ENCODE measurements around the gene MEG3. TPM values are rescaled to one million over a fixed set of nuclear protein-coding genes. Genes with fewer than 3 reads are reported as not detected.

The MEG3 gene
- total and polyA plus RNA-seq, 2 of the 4 experiments (the other 2 are of a cell fraction): 31.5 to 556 TPM

- Histone ChIP-seq H3K9me3 (ENCODE audit: control insufficient read depth, insufficient read depth, low read length) (no peaks in the 10 kb centered on the region), H3K9me1 (ENCODE audit: insufficient read depth, low read length) (peaks cover 3% of the 10 kb centered on the region; the same call in 1 of the 2 replicates), H3K27ac (ENCODE audit: insufficient read depth, low read length) (no peak overlapping the region), H2BK20ac (ENCODE audit: low read depth, low read length) (no peak overlapping the region), H3K4me2 (ENCODE audit: low read depth, low read length) (no peak overlapping the region), H2AK9ac (replicated peaks; ENCODE audit: low read depth, low read length, poor library complexity) (no peak overlapping the region), H3K56ac (ENCODE audit: extremely low read depth, insufficient read depth, low read length) (no peak overlapping the region), H2AK5ac (ENCODE audit: low read depth, low read length) (no peak overlapping the region), H3K23ac (ENCODE audit: low read depth, low read length) (0 out of 2 replicates have a peak overlapping the region, but pooled peaks have one; percentile 42), H3K4me3 (ENCODE audit: insufficient read depth, low read depth, low read length) (no peak overlapping the region), H3K79me1 (ENCODE audit: low read depth in 1 of 2, low read length in 2 of 2) (peaks cover 11 to 53% of the 10 kb centered on the region in 2 experiments), H2BK15ac (ENCODE audit: low read depth, low read length) (no peak overlapping the region), H2BK5ac (ENCODE audit: low read depth, low read length, poor library complexity, severe bottlenecking) (no peak overlapping the region), H2BK120ac (ENCODE audit: low read depth, low read length) (no peak overlapping the region), H3K4ac (ENCODE audit: low read depth, low read length) (no peak overlapping the region), H3K4me1 (ENCODE audit: control insufficient read depth, insufficient read depth, low read length) (peaks cover 23% of the 10 kb centered on the region), H3K9ac (ENCODE audit: low read depth, low read length) (no peak overlapping the region), H4K20me1 (ENCODE audit: insufficient read depth, low read length) (peaks cover 100% of the 10 kb centered on the region), H3K27me3 (ENCODE audit: control insufficient read depth, insufficient read depth, low read length) (no peaks in the 10 kb centered on the region), H3K36me3 (ENCODE audit: control insufficient read depth, insufficient read depth, low read length) (peaks cover 74% of the 10 kb centered on the region), H3K18ac (ENCODE audit: low read depth, low read length) (no peak overlapping the region), H4K5ac (ENCODE audit: low read depth, low read length) (no peak overlapping the region), H4K8ac (ENCODE audit: low read depth in 2 of 2, low read length in 2 of 2) (no peak overlapping the region), H2AFZ (replicated peaks; ENCODE audit: low read length, poor library complexity) (no peak overlapping the region), H4K91ac (ENCODE audit: insufficient read depth, low read depth, low read length) (no peak overlapping the region), H3K14ac (replicated peaks; ENCODE audit: low read depth, low read length) (no peak overlapping the region)
- 86% methylated on average over 3 of the region's 14 CpGs; no CpG with 5 or more reads in 1 of the 2 experiments for WGBS, 2 experiments (ENCODE audit: extremely low coverage in 2 of 2, insufficient read length in 1 of 2)
- DNase-seq (peak; percentile 52), ATAC-seq (ENCODE audit: low read depth) (no peak)
- ChIA-PET POLR2A (ENCODE audit: unreplicated experiment) (no interaction called here), CTCF (no interaction called here)
- dilution Hi-C loops (cut with HindIII; ENCODE audit: low sequenced_read_pairs, unreplicated experiment) (no loop called here), intact Hi-C loops (cut with micrococcal nuclease) (no loop called here), in situ Hi-C loops (cut with MboI; ENCODE audit: low sequenced_read_pairs) (loop anchor here (10.0 kb wide), 1 partner anchor 434 kb away; no protein-coding TSS in a partner anchor)
- TF ChIP-seq RFX5 (IDR thresholded peaks at IDR 0.05; ENCODE audit: low read depth, low read length) (no peak), CEBPB (IDR thresholded peaks at IDR 0.05; ENCODE audit: low read depth, low read length) (no peak), NFE2L2 (IDR thresholded peaks at IDR 0.05; ENCODE audit: low read depth, low read length) (no peak), CHD1 (IDR thresholded peaks at IDR 0.05; ENCODE audit: low read depth, low read length) (no peak), MAFK (IDR thresholded peaks at IDR 0.05; ENCODE audit: low read depth, low read length) (no peak)
- no TSS peak for BruUV-seq (replicated peaks)
Measured at GRCh38 chr14:100838493-100839314, 12.8 kb downstream of the MEG3 start.
